ENCODE results near the gene C5. TPM values are rescaled to one million over a fixed set of nuclear protein-coding genes. Genes with fewer than 3 reads are reported as not detected.

C5 gene
- total RNA-seq, 1 donor from 2014 or later: 0.63 TPM

- TF ChIP-seq CTCF (IDR thresholded peaks at IDR 0.05; ENCODE audit: insufficient read depth, low read length, poor library complexity, severe bottlenecking): no peak
These were observed 7.7 kb upstream of the C5 start for GRCh38 chr9:121057821-121058220.

GRCh38 chr9:121055642-121056143, 5.6 kb upstream of the C5 start:
- TF ChIP-seq CTCF (IDR thresholded peaks at IDR 0.05; ENCODE audit: insufficient read depth, low read length, poor library complexity, severe bottlenecking): peak; percentile 29
- no peak for DNase-seq (ENCODE audit: low read depth)
- Histone ChIP-seq H3K4me3 (ENCODE audit: low read depth, low read length) (no peak overlapping the region), H3K27me3 (ENCODE audit: control insufficient read depth, insufficient read depth, low read length) (no peaks in the 10 kb centered on the region), H3K36me3 (ENCODE audit: control insufficient read depth, insufficient read depth, low read length) (no peaks in the 10 kb centered on the region)

More at GRCh38 chr9:121057821-121058220, 7.7 kb upstream of the C5 start:
- no peak overlapping the region for H3K4me3 ChIP-seq (ENCODE audit: low read depth, low read length)
- DNase-seq (ENCODE audit: low read depth): no peak
- no peaks in the 10 kb centered on the region for H3K36me3 ChIP-seq (ENCODE audit: control insufficient read depth, insufficient read depth, low read length)
- no peaks in the 10 kb centered on the region for H3K27me3 ChIP-seq (ENCODE audit: control insufficient read depth, insufficient read depth, low read length)

- TF ChIP-seq CTCF (IDR thresholded peaks at IDR 0.05; ENCODE audit: insufficient read depth, low read length, poor library complexity, severe bottlenecking): no peak
- Histone ChIP-seq H3K27me3 (ENCODE audit: control insufficient read depth, insufficient read depth, low read length) (no peaks in the 10 kb centered on the region), H3K4me3 (ENCODE audit: low read depth, low read length) (no peak overlapping the region), H3K36me3 (ENCODE audit: control insufficient read depth, insufficient read depth, low read length) (no peaks in the 10 kb centered on the region)
- no peak for DNase-seq (ENCODE audit: low read depth)
These were observed 3.5 kb upstream of the C5 start for GRCh38 chr9:121053544-121053943.

DNA sequence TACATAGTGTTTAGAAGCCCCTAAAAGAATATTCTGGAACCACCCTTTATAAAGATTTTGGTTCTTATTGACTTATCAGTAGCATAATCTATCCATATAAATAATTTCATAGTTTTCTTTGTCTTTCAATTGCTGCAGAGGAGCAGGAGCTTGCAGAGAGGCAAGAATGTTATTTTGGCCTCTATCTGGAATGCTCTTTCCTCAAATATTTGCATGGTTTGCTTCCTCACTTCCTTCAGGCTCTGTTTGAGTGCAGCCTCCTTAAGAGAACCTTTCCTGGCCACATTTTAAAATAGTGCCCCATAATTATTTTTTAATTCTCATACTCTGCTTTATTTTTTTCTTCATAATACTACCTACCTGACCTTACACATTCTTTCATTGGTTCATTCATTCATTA, 1.5 kb downstream of the C5 start:
- no peak overlapping the region for H3K4me3 ChIP-seq (ENCODE audit: low read depth, low read length)
- TF ChIP-seq CTCF (IDR thresholded peaks at IDR 0.05; ENCODE audit: insufficient read depth, low read length, poor library complexity, severe bottlenecking): no peak
- H3K36me3 ChIP-seq (ENCODE audit: control insufficient read depth, insufficient read depth, low read length): no peaks in the 10 kb centered on the region
- no peak for DNase-seq (ENCODE audit: low read depth)
- H3K27me3 ChIP-seq (ENCODE audit: control insufficient read depth, insufficient read depth, low read length): no peaks in the 10 kb centered on the region

- no peak for TF ChIP-seq CTCF (IDR thresholded peaks at IDR 0.05; ENCODE audit: insufficient read depth, low read length, poor library complexity, severe bottlenecking)
- DNase-seq (ENCODE audit: low read depth): no peak
- Histone ChIP-seq H3K36me3 (ENCODE audit: control insufficient read depth, insufficient read depth, low read length) (no peaks in the 10 kb centered on the region), H3K27me3 (ENCODE audit: control insufficient read depth, insufficient read depth, low read length) (no peaks in the 10 kb centered on the region), H3K4me3 (ENCODE audit: low read depth, low read length) (no peak overlapping the region)
These were observed 1.9 kb downstream of the C5 start for GRCh38 chr9:121048175-121048574.

GRCh38 chr9:121038804-121039203, 11.3 kb downstream of the C5 start:
- TF ChIP-seq CTCF (IDR thresholded peaks at IDR 0.05; ENCODE audit: insufficient read depth, low read length, poor library complexity, severe bottlenecking): no peak
- no peak for DNase-seq (ENCODE audit: low read depth)

More at GRCh38 chr9:121038804-121039203, 11.3 kb downstream of the C5 start:
- Histone ChIP-seq H3K4me3 (ENCODE audit: low read depth, low read length) (no peak overlapping the region), H3K27me3 (ENCODE audit: control insufficient read depth, insufficient read depth, low read length) (no peaks in the 10 kb centered on the region), H3K36me3 (ENCODE audit: control insufficient read depth, insufficient read depth, low read length) (no peaks in the 10 kb centered on the region)
